Inflammatory macrophage (primary cell): ENCODE measurements around the gene LARGE1.

Experiments
- DNase-seq, 2 donors: peaks; one replicate each; pipeline ENCODE4 v3.0.0-alpha.2; 2020 to 2022

The LARGE1 gene

DNA sequence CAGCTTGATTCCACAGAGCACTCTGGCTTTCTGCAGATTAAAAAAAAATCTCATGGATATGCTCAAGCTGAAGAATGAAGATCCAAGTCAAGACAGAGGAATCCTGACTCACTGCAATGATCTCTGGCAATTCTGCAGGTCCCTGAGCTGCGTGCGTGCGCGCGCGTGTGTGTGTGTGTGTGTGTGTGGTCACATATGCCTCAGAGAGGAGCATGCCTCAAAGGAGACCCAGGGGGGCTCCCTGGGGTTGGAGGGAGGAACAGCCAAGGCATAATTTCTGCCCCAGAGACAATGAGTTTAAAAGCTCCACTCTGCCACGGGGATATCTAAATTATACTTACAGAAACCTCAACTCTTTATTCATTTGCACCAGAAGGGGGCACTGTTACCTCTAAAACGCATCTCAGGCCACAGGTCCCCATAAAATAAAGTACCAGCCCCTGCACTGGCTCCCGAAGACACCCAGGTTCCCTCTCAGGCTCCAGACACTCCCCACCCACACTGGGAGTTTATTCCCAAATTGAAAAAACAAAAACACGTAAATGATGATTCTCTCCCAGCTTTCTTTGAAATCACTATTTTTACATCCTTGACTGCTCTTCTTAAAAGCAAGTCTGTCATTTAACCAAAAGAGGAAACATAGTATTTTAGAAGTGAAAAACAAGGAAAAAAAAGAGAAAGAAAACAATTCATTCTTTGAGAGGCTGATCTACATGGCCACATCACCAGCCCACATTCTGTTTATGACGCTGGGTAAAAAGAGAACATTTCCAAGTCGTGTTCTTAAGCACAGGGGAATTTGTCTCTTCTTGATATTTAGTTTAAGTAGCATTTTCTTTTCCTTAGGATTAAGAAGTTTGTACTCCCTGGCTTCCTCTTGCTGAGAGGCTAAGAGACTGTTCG, 401.0 kb downstream of the LARGE1 start:
- DNase-seq, result peak; percentile 6 to 35

DNA sequence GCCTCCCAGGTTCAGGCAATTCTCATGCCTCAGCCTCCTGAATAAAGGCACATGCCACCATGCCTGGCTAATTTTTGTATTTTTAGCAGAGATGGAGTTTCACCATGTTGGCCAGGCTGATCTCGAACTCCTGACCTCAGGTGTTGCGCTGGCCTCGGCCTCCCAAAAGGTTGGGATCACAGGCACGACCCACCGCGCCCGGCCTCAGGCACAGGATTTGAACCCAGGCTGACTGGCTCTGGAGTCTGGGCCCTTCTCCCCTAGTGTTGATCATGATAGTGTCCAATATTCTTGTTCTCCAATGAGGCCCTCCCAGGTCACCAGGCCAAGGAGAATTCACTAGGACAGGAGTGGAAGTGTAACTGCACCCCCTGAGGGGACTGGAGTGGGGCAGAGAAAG, 401.9 kb downstream of the LARGE1 start:
- DNase-seq, result no peak

DNA sequence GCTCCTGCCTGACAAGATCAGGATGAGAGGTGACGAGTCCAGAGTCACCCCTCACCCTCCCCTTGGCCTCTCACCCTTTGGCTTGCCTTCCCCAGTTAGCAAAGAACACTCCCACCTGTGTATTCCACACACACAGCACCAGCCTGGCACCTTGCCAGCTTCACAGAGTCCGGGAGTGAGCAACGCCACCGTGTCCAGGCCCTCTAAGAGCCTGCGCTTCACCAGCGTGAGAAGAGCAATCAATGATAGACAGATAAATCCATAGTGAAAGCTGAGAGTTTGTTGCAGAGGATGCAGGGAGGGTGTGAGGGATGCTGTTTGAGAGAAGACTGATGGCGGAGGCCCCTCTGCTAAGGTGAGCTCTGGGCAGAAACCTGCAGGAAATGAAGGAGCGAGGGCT, 404.5 kb downstream of the LARGE1 start:
- no peak for DNase-seq

DNA sequence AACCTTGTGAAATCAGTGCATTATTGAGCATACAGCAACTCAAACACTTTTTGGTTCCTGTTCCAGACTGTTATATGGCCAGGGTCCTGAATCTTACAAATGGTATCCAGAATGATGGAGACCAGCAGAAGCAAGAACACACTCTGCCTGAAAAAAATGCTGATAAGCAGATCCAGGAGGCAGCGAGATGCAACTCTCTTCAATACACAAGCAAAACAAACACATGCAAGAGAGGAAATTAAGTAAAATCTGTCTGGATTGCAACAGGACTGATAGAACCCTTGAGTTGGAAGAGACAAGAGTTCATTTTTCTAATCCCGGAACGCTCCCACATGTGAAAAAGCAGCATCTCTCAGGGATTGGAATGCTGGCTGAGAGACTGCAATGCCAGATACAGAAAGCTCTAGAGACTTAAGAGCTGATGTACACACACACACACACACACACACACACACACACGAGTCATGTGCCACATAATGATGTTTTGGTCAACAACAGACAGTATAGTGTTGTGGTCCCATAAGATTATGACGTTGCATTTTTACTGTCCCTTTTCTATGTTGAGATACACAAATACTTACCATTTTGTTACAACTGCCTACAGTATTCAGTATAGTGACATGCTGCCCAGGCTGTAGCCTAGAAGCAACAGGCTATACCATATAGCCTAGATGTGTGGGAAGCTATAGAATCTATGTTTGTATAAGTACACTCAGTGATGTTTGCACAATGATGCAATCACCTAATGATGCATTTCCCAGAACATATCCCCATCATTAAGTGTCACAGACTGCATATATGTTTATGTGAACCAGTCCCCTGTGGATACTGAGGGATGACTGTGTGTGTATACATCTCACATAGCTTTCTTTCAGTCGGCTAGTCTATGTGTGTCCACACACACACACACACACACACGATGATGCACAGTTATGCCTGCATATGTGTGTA, 406.6 kb downstream of the LARGE1 start:
- DNase-seq, result no peak

DNA sequence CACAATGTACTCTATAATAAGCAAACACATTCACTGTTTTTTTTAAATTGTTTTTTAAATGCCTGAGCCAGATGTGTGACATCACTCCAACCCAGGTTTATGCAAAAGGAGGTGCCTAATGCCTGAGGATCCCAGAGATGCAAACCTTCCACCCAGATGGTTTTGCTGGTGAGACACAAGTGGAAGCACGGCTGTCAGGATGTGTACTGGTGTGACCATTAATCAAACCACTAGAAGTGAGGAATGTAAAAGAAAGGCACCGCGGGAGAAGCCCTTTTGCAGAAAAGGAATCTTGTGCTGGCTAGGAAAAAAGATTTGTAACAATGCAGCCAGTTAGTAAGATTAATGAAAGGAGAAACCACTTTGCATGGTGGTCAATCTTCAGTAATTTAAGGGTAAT, 407.4 kb downstream of the LARGE1 start:
- no peak for DNase-seq

DNA sequence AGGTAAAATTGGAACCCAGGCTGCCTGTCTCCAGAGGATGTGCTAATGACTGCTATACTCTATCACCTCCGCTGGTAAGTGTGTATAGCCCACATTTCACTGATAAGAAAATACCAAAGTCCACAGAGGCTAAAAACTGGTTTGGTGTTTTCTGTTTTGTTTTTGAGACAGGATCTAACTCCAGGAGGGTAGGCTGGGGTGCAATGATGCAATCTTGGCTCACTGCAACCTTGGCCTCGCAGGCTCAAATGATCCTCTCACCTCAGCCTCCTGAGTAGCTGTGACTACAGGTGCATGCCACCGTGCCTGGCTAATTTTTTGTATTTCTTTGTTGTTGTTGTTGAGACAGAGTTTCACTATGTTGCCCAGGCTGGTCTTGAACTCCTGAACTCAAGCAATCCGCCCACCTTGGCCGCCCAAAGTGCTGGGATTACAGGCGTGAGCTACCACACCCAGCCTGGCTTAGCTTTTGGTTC, 409.8 kb downstream of the LARGE1 start:
- DNase-seq, result no peak

DNA sequence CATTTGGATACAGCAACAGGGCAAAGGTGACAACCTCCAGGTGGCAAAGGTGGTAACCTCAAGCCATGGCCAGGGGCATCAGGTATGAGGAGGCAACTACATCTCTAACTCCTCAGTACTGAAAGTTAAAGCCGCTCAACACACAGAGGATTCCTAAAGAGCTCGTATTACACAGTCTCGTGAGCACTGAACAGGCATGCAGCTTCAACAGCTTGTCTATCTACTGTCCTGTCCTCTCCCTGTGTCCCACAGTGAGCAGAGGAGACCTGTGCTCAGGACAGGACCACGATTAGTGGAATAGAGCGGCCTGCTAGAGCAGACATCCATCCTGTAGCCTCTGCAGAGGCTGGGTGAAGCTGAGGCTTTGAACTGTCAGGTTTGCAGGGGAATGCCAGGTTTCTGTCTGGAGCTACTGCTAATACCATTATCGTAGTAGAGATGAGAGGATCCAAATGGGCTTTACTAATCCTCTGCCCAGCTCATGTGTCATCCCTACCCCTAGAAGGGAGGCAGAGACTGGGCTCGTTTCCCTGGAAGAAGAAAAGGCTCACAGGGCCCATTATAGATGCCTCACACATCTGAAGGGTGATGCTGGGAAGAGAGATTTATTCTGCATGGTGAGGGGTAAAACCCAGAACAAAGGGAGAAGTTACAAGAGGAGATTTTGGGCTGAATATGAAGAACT, 415.2 kb downstream of the LARGE1 start:
- no peak for DNase-seq

DNA sequence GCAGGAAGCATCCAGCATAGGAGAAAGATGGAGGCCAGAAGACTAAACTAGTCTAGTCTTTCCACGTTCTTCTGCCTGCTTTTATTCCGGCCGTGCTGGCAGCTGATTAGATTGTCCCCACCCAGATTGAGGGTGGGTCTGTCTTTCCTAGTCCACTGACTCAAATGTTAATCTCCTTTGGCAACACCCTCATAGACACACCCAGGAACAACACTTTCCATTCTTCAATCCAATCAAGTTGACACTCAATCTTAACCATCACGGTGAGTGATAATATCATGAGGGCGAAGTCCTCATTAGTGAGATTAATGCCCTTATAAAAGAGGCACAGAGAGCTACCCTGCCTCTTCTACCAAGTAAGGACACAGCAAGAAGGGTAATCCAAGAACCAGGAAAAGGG, 424.2 kb downstream of the LARGE1 start:
- DNase-seq, result no peak

DNA sequence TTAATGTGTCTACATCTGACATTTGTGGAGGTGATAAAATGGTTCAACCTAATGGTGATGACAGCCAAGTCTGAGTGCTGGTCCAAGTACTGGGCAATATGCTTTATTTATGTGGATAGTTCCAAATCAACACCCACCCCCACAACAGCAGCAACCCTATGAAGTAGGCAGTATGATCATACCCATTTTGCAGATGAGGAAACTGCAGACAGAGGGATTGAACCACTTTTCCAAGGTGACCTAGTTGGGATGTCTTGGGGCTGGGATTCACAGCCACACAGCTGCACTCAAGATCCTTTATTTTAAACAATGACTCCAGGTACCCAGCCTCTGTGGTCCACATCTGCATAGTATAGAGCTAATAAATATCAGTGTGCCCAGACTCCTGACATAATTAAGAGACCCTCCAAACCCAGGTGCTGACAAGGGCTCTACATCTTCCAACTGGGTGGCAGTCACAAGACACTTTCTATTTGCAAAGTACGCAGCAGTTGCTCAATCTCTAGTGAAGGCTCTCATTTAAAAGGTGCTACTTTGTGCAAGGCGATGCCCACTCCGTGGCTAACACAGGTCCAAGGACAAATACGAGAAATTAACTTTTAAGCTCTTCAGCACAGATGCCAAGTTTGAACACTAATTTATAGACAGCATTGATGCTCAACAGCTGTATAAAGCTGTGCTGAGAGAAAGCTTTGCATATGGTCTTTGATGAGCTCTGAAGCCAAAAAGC, 426.6 kb downstream of the LARGE1 start:
- no peak for DNase-seq

DNA sequence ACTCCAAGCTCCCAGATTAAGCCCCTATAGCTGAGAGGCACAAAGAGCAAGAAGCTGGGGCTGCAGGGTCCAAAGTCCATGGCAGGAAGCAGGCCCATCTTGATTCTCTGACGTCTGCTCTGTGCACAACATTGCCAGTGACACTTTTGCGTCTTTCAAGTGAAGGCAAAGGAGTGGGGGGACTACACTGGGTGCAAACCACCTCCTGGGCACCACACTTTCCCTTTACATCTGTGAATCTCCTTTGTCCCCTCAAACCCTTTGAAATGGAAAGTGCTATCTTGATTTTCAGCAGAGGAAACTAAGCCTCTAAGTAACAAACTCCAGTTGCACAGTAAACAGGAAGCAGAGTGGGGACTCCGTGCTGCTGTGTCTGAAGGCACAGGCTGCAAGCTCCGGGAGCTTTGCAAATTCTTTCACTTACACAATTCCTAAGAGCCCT, 428.0 kb downstream of the LARGE1 start:
- no peak for DNase-seq

DNA sequence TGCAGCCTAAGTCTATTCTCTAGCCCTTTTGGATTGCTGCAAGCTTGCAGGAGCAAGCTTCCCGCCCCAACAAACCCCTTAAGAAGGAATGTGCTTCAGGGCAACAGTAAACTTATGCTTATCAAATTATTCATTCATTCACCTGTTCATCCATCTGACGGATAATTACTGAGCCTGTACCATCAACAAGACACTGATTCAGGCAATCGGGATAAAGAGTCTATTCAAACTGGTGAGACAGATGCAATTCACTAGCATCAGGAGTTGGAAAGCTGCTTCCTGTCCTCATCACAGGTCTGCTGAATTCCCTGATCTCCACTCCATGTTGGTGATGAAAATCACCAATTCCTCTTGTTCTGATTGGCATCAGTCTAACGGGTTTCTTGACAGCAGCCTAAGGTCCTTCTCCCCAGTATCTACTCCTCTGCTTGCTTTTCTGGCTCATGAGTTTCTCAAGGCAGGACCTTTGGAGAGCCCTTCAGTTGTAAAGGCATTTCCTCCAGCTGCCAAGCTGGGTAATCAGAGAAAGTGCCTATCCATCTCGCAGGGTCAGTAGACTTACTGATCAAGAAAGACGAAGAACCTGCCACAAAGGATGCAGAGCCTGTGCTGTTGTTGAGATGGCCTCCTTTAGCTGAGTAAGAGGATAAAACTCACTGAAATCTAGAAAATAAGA, 433.1 kb downstream of the LARGE1 start:
- no peak for DNase-seq

DNA sequence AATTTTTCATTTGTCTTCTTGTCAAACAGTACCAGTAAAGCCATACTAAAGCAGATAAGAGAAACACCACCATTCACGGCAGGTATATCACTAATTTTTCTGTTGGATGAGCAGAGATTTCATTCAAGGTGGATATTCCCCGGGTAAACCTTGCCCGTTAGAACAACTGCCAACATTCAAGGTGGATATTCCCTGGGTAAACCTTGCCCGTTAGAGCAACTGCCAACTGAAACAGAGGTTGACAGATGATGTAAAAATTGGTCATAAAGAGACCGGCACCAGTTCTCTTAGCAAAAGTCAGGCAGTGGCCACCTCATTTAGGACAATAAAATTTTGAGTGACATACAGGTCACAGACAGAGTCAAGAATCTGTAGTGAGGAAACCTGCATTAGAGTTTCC, 438.7 kb downstream of the LARGE1 start:
- no peak for DNase-seq

DNA sequence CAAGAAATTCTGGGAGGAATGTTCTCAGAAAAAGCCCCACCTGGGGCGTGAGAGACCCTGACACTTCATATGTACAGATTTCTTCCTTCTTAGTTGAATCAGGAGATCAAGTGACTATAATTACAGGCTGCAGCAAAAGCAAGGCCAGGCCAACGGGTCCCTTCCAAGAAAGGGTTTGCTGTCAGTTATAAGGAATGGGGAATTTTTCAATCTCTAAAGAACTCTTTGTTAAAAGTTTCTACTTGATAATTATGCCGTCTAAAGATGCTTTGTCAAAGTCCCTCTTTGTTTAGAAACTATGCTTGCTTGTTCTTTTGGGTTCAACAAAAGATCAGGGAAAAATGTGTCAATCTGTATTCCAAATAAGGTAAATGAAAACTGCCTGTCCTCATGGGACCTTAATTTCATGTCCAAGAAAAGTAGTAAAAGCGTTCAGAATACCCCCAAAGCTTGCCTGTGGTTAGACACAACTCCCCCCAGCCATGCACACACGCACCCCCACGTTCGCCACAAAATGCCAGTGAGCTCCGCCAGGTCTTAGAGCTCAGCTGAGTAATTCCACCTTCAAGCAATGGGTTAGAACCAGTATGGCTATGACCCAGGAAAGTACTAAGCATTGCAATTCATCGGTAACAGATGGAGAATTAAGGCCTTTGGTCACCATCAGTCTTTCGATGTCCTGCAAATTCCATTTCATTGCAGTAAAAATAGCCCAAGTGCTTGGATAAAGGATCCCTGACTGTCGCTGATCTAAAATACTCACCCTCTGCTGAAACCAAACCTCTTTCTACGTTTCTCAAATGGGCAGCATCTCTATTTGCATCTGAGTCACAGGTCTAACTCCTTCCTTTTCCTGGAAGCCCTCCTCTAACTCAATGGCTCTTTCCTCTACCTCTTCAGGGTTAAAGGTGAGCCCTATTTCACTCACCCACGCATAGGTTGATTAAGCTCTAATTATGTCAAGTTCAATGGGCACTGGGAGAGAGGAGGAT, 442.9 kb downstream of the LARGE1 start:
- DNase-seq, result no peak

DNA sequence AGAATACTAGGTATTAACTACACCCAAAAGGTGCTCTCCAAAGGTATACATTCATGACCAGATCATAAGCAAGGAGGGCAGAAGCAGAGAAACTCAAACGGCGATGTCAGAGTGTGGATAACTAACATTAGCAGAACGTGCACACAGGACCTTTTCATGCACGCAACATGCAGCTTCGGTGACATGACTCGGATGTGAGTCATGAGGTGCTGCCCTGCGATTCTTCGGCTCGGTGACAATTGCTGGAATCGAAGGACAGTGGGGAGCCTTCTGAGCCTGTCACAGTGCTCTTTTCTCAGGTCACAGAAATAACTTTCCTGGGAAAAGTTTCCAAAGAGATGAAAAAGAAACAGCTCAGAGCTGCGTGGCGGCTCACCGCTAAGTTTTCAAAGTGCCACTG, 443.6 kb downstream of the LARGE1 start:
- DNase-seq, result no peak

DNA sequence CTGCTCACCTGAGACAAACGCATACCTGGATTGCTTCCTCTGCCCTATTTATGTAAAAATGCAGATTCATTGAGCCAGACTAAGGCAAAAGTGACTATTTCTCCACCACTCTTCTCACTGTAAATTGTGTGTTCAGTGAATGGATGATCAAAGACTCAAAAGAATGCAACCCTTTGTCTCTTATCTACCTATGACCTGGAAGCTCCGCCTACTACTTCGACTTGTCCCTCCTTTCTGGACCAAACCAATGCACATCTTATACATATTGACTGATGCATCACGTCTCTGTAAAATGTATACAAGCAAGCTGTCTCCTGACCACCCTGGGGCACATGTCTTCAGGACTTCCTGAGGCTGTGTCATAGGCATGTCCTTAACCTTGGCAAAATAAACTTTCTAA, 444.1 kb downstream of the LARGE1 start:
- no peak for DNase-seq

DNA sequence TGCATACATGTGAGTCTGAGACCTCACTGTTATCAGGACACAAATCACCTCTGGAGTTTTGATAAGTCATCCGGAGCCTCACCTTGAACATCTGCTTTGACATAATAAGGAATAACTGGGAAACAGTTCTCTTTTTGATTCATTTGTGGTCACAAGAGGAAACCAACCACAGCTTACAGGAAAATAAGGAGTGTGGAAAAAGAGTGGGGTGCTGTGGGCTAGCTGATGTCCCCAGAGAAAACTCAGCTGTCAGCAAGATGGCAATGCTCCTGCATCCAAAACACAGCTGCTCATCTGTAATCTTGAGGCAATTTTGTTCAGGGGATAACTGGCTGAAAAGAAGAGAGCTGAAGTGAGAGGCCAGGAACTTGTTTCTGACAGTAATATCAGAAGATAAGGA, 445.7 kb downstream of the LARGE1 start:
- no peak for DNase-seq

DNA sequence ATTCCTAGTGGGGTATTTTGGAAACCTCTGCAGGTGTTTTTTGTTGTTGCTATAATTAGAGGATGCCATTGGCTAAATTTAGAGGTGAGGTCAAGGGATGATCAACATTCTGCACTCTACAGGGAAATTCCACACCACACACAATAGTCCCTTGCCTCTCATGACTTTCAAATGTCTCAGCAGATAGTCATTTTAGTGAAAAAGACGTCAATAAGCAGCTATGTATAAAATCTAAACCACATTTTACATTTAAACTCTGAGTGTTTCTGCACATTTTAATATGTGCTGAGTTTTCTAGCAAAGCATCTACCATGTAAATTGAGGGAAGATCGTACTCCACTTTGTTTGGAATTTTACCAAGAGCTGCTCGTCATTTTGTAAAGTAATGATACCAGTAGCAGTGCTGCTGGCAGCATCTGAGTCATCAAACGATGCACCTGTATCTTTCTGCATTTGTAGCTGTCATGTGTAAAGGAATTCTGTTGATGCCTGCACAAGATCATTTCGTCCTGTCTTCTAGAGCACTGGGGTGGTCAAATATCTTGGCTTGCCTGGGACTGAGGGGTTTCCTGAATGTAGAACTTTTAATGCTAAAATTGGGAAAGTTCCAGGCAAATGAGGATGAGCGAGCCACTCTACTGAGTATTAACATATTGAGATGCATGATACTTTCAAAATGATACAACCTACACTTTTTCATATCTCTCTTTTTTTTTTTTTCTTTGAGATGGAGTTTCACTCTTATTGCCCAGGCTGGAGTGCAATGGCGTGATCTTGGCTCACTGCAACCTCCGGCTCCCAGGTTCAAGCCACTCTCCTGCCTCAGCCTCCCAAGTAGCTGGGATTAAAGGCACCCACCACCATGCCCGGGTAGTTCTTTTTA, 447.6 kb downstream of the LARGE1 start:
- DNase-seq, result no peak

DNA sequence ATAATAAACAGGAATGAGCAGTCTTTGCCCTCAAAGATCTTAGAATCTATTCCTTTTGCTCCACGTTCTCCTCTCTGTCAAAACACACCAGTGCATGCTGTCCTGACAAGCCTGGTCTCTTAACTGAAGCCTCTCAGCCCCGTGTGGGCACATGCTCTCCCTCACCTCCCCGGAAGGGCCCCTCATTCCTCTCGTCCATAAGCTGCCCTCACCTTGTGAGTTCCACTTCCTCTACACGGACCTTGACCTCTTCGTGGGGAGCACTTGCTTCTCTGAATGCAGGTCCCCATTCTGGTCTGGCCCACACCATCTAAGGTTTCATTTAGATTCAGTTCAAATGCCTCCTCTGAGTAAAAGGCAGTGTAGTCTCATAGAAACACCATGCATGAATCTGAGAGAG, 449.8 kb downstream of the LARGE1 start:
- no peak for DNase-seq

DNA sequence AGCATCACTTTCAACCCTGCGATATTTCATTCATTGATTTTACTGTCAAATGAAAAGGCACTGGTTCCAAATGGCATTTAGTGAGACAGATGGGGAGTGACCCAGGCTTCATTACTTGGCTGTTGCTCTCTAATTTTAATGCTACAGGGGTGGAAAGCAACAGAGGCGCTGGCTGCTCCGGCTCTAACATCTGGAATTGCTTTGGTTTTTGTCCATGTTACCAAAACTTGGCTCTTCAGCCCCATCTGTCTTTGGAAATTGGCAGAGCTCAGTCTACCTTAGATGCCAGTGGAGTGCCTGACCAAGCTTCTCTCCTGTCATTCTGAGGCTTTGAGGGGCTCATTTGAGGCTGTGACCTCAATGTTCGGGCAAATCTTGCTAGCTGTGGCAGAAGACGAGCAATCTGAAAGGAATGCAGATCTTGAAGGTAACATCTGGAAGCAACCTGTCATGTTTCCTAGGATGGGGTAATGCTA, 452.6 kb downstream of the LARGE1 start:
- DNase-seq, result no peak
